Activated T-helper 1 cell treated with anti-CD3 and anti-CD28 coated beads, Interleukin-12 subunit alpha, Interleukin-12 subunit beta, Interleukin-2, Interleukin-4 antibody, amounts not matched to agents 30 ng/mL and 10 ng/mL and 1 ng/mL, durations not matched to agents 14 hours and 24 hours and 36 hours (primary cell): ENCODE results near the gene FKBP10. TPM values are rescaled to one million over a fixed set of nuclear protein-coding genes. Genes with fewer than 3 reads are reported as not detected.
"Not testable (repeated sequence)": the region's sequence is repeated elsewhere in the genome, so short reads cannot be mapped to it uniquely, and the experiment has no call there.

ENCODE experiments used
- DNase-seq: peaks from one replicate; pipeline ENCODE4 v3.0.0; 2021; ENCODE audit warnings: low spot score
- H3K27ac Mint-ChIP-seq: one replicate; pipeline ENCODE4 v1.8.0; 2021; ENCODE audit warnings: mild to moderate bottlenecking, mixed read lengths
- H3K27me3 Mint-ChIP-seq: one replicate; pipeline ENCODE4 v1.8.0; 2022; ENCODE audit warnings: mild to moderate bottlenecking, moderate library complexity, mixed read lengths; ENCODE audit not compliant: insufficient read depth
- H3K36me3 Mint-ChIP-seq: one replicate; pipeline ENCODE4 v1.8.0; 2021; ENCODE audit warnings: low read depth, mixed read lengths
- H3K4me1 Mint-ChIP-seq: one replicate; pipeline ENCODE4 v1.8.0; 2021; ENCODE audit warnings: low read depth, mixed read lengths
- H3K4me3 Mint-ChIP-seq: one replicate; pipeline ENCODE4 v1.8.0; 2021; ENCODE audit warnings: mild to moderate bottlenecking, moderate library complexity, mixed read lengths
- H3K9me3 Mint-ChIP-seq: one replicate; pipeline ENCODE4 v1.8.0; 2021; ENCODE audit warnings: mixed read lengths
- intact Hi-C: fragments of 100-400 bp; cut with micrococcal nuclease; formaldehyde crosslinking; loops from one replicate; pipeline ENCODE4 v1.15.1; 2024
- total RNA-seq: library from RNA; stranded (reverse); gene quantifications from 2 replicates; pipeline ENCODE4 v1.2.3, GENCODE V29; 2022

Gene FKBP10
- total RNA-seq, 1 donor from 2014 or later, result 0.62 TPM

DNA sequence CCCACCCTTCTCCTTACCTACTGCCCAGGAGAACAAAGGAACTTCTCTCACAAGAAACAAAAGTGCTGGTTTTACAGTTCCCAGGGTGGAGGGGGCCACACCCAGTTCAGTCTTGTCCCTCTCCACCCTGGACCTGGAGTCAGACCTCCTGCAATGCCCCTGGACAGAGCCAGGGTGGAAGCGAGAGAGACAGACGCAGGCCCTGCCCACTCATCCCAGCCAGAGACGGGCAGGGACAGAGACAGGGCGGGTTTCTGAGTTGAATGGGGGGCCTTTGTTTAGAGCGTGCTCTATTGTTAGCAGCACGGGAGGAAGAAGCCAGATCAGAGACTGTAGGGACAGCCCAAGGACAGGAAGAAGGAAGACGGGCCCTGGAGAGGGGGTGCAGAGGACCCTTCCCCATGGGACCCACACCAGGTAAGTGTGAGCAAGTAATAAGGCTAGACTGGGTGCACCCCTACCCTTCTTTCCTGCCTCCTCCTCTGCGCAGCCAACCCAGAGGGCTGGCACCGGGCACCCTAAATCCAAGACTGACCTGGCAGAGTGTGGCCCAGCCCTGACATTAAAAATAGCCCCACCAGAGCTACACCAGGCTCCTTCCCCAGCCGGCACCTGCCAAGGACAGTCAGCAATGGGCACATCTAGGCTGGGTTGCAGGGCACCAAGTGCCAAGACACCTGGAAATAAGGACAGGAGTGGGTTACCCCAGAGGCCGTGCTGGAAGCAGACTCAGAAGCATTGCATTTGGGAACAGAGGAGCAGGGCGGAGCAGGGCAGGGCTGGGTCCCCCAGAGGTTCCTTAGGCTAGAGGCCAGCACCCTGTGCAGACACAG lies 37.2 kb upstream of the FKBP10 start:
- Mint-ChIP-seq H3K4me1 (no peaks in the 10 kb centered on the region), H3K4me3 (no peak overlapping the region), H3K9me3 (no peaks in the 10 kb centered on the region), H3K36me3 (no peaks in the 10 kb centered on the region), H3K27me3 (no peaks in the 10 kb centered on the region), H3K27ac (no peak overlapping the region)
- DNase-seq, result no peak
- intact Hi-C loops, result no loop called here

DNA sequence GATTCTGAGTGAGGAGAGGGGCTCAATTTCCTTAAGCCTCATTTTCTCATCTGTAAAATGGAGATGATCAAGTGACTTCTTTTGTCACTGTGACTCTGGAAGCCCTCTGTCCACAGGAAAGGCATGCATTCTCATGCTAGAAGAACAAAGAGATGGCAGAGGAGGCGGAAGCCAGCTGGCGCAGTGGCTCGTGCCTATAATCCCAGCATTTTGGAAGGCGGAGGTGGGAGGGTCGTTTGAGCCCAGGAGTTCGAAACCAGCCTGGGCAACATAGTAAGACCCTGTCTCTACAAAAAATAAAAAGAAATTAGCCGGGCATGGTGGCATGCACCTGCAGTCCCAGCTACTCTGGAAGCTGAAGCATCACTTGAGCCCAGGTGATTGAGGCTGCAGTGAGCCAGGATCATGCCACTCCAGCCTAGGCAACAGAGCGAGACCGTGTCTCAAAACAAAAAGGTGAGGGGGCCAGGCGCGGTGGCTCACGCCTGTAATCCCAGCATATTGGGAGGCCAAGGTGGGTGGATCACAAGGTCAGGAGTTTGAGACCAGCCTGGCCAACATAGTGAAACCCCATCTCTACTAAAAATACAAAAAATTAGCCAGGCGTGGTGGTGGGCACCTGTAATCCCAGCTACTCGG lies 36.4 kb upstream of the FKBP10 start:
- intact Hi-C loops, H3K9me3 Mint-ChIP-seq, H3K27ac Mint-ChIP-seq, H3K4me3 Mint-ChIP-seq, H3K36me3 Mint-ChIP-seq, H3K27me3 Mint-ChIP-seq, DNase-seq, H3K4me1 Mint-ChIP-seq: not testable (repeated sequence)

DNA sequence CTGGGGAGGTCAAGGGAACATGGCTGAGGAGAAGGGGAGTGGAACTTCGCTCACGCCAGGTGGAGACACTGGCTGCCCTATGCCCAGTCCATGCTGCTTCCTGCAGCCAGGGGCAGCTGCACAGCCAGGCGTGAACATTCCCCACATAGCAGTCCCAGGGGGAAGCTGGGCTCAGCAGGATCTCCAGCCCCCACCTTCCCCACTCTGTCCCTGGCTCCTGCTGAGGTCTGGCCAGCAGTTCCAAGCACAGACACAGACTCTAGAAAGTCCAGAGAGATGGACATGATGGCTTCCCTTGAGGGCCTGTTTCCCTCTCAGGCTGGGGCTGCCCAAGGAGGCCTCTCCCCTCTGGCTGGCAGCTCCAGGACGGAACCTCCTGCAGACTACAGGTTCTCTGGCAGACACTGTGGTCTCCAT lies 35.6 kb upstream of the FKBP10 start:
- Mint-ChIP-seq H3K4me1 (no peaks in the 10 kb centered on the region), H3K27me3 (peaks cover 7% of the 10 kb centered on the region), H3K36me3 (no peaks in the 10 kb centered on the region), H3K4me3 (no peak overlapping the region), H3K9me3 (no peaks in the 10 kb centered on the region), H3K27ac (no peak overlapping the region)
- DNase-seq, result no peak
- intact Hi-C loops, result no loop called here

DNA sequence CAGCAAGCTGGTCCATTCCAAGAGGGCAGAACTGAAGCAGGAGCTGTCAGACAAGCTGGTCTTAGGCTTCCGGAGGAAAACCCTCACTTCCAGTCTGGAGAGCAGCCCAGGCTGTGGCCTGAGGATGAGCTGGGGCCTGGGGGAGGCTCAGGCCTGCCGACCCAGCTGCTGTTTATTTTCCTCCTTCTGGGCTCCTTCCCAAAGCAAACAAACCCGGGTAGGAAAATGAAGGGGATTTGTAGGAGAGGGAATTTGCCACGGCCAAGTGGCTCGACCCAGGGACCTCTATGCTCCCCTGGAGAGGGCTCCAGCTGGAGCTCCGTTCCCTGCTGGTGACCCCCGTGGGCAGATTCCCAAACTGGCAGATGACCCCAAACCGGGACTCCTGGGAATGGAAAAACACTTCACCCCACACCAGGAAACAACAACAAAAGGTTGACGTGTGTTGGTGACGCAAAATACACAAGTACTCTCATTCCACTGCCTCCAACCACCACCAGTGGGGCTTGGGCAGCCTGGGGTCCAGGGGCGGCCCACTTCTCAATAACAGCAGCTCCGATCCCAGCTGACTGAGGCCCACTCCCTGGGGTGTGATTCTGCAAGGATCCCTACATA lies 35.1 kb upstream of the FKBP10 start:
- H3K27me3 Mint-ChIP-seq, result peaks cover 7% of the 10 kb centered on the region
- H3K9me3 Mint-ChIP-seq, result no peaks in the 10 kb centered on the region
- H3K27ac Mint-ChIP-seq, result no peak overlapping the region
- DNase-seq, result no peak
- no peak overlapping the region for H3K4me3 Mint-ChIP-seq
- intact Hi-C loops, result no loop called here
- H3K36me3 Mint-ChIP-seq, result no peaks in the 10 kb centered on the region
- H3K4me1 Mint-ChIP-seq, result no peaks in the 10 kb centered on the region

DNA sequence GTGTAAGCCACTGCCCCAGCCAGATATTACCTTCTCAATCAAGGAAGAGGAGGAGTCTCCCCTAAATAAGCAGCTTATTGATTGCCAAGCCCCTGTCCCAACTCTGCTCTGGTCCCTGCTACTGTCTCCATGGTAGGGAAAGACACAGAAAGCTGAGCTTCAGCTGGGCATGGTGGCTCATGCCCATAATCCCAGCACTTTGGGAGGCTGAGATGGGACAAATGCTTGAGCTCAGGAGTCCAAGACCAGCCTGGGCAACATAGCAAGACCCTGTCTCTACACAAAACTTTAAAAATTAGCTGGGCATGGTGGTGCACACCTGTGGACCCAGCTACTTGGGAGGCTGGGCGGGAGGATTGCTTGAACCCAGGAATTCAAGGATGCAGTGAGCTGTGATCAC lies 32.9 kb upstream of the FKBP10 start:
- intact Hi-C loops, result no loop called here
- H3K27ac Mint-ChIP-seq, result no peak overlapping the region
- H3K4me3 Mint-ChIP-seq, result no peak overlapping the region
- no peaks in the 10 kb centered on the region for H3K9me3 Mint-ChIP-seq
- no peak for DNase-seq
- H3K36me3 Mint-ChIP-seq, result no peaks in the 10 kb centered on the region
- H3K27me3 Mint-ChIP-seq, result peaks cover 19% of the 10 kb centered on the region
- H3K4me1 Mint-ChIP-seq, result peaks cover 5% of the 10 kb centered on the region

DNA sequence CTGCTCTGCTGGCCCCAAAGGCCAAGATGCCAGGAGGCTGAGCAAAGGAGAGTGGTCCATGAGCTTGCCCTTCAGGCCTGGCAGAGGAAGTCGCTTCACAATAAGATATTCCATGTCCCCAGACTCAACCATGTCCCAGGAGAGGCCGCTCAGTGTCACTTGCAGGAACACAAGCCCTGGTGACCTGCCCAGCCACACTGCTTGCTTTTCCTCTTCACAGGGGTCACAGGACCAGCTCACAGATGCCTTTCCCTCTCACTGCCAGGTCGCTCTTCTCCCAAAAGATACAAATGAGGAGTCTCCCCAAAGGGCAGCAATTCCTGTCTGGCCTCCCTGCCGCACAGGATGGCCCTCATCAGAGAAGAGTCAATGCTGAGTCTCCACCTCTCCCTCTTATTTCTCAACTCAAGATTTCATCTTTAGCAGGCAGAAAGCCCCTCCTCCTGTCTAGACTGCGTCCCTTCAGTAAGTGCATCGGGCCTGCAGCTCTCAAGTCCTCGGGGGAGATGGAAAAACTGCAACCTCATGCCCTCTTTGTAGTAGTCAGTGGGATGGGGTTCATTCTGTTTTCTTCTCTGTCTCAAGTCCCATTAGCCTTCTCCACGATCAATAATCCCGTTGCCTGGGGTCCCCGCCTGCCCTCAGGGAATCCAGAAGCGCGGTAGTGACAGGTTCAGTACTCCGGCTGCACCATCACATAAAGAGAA lies 31.2 kb upstream of the FKBP10 start:
- intact Hi-C loops, result no loop called here
- Mint-ChIP-seq H3K9me3 (no peaks in the 10 kb centered on the region), H3K36me3 (no peaks in the 10 kb centered on the region), H3K4me3 (no peak overlapping the region), H3K27me3 (peaks cover 22% of the 10 kb centered on the region), H3K4me1 (peaks cover 5% of the 10 kb centered on the region), H3K27ac (no peak overlapping the region)
- no peak for DNase-seq

DNA sequence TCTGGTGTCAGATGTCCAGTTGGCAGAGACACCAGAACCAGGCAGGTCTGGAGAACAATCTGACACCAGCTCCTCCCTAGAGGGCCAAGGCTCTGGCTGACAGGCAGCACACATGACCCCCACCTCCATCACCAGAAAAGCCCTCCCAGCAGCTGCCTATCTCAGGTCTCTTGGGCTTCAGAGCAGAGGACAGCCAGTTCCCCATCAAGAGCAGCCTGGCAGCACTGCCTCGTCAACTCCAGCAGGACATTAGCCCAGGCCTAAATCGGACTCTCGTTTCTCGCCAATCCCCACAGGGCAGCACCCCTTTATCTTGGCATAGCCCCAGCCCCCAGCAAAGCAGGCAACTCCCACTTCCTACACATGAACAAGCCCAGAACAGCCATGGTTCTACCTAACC lies 30.7 kb upstream of the FKBP10 start:
- DNase-seq, result no peak
- peaks cover 5% of the 10 kb centered on the region for H3K4me1 Mint-ChIP-seq
- peaks cover 28% of the 10 kb centered on the region for H3K27me3 Mint-ChIP-seq
- H3K4me3 Mint-ChIP-seq, result no peak overlapping the region
- no peaks in the 10 kb centered on the region for H3K9me3 Mint-ChIP-seq
- intact Hi-C loops, result no loop called here
- no peaks in the 10 kb centered on the region for H3K36me3 Mint-ChIP-seq
- H3K27ac Mint-ChIP-seq, result no peak overlapping the region

DNA sequence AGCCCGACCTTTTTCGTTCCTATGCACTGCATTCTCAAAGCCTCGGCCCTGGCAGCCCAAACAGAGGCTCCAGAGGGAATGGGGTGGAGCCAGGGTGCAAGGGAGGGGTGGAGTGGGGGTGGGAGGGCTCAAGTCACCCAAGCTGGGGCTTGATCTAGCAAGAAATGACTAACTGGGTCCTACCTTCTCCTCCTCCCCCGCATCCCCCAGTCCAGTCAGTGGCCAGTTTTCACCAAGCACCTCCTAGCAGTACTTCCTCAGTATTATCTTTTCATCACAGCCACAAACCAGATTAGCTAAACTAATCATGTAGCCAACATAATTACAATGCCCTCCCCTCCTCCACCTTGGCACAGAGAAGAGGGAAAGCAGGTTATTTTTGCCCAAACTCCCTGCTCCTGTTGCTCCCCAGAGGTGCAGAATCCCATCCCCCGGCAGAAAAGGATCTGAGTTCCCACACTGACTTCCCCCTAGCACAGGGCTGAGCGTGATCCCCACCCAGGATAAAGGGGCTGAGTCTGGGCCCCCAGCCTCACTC lies 28.5 kb upstream of the FKBP10 start:
- H3K4me1 Mint-ChIP-seq, result peaks cover 11% of the 10 kb centered on the region
- H3K9me3 Mint-ChIP-seq, result no peaks in the 10 kb centered on the region
- H3K27ac Mint-ChIP-seq, result no peak overlapping the region
- no peak overlapping the region for H3K4me3 Mint-ChIP-seq
- H3K36me3 Mint-ChIP-seq, result no peaks in the 10 kb centered on the region
- intact Hi-C loops, result no loop called here
- no peak for DNase-seq
- H3K27me3 Mint-ChIP-seq, result peaks cover 46% of the 10 kb centered on the region

DNA sequence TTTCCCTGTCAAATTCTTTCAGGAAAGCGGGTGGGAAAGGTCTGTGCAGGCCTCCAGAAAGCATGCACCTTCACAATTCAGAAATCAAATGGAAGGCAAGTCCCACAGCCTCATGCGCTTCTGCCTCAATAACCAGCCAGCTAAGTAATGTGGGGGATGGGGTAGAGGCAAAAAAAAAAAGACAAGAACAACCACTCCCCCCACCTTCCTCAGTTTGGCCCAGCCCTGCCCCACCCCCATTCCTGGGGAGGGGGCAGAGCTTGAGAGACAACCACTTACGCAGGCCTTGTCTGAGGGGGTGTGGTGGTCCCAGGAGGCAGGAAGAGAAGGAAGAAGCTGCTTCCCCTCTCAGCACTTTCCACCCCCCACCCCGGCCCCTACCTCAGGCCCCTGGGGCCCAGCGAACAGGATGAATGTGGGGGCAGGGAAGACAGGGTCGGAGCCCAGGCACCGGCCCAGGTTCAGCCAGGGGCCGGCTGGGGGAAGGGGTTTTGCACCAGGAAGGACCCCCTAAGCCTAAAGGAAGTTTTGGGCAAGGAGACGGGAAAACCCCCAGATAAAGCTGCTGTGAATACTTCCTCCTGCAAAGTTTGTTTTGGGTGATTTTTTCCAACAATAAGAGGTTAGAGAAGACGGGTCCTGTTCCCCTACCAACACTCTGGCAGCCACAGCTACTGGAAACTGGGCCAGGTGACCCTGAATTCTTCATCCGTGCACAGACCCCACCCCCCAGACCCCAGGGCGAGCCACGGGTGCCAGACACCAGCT lies 27.5 kb upstream of the FKBP10 start:
- peaks cover 11% of the 10 kb centered on the region for H3K4me1 Mint-ChIP-seq
- no peak overlapping the region for H3K27ac Mint-ChIP-seq
- DNase-seq, result no peak
- no peaks in the 10 kb centered on the region for H3K36me3 Mint-ChIP-seq
- no peaks in the 10 kb centered on the region for H3K9me3 Mint-ChIP-seq
- intact Hi-C loops, result no loop called here
- peaks cover 52% of the 10 kb centered on the region for H3K27me3 Mint-ChIP-seq
- peak overlapping the region; percentile 30 for H3K4me3 Mint-ChIP-seq

DNA sequence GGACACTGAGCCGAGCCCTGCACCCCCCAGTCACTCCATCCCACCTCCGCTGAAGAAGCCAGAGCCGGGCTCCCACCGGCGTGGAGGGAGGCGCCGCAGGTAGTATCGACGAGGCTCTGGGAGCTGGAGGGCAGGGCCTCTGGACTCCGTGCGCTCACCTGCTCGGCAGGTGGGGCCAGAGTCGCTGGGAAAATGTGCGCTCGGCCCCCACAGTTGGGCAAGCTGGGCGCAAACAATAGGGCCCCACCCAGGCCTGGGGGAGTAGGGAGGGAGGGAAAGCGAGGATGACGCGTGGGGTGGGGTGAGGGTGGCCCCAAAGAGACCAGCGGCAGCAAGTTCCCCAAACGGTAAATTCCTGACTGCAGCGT lies 27.0 kb upstream of the FKBP10 start:
- Mint-ChIP-seq H3K9me3 (no peaks in the 10 kb centered on the region), H3K36me3 (no peaks in the 10 kb centered on the region), H3K4me1 (peaks cover 11% of the 10 kb centered on the region), H3K4me3 (peak overlapping the region; percentile 30), H3K27ac (no peak overlapping the region), H3K27me3 (peaks cover 52% of the 10 kb centered on the region)
- intact Hi-C loops, result loop anchor here (1.0 to 2.0 kb wide), 3 partner anchors 27 to 79 kb away; partner anchors contain the start of genes FKBP10 and KLHL11
- DNase-seq, result no peak

DNA sequence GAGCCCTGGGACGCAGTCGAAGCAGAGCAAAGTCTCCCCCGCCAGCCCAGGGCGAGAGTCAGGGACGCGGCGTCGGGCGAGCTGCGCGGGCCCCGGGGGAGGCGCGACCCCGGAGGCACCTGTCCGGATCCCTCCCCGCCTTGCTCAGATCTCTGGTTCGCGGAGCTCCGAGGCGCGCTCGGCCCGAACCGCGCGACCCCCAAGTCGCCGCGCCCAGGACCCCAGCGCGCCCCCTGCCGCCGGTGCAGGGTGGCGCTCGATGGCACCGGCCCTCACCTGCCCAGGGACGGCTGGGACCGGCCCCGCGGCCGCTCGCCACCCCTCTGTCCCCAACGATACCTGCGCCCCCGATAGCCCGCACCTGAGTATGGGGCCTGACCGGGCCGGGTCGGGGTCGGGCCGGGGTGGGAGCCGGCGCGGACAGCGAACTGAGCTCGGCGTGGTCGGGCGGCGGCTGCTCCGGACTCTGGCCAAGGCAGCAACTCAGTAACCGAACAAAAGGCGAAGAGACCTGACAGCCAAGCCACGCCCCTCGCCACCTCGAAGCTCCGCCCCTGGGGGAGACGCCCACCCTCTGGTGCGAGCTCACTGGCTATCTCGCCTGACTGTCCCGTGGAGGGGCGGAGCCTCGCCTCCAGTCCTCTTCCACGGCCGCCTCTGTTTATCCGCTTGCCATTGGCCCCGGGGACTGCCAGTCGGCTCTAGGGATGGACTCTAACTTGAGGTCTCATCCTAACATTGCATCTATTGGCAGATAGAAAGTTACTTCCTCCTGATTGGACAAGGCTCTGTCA lies 26.4 kb upstream of the FKBP10 start, which contains the start of gene JUP:
TSS of gene JUP (minus strand) at position 485 of the 794 bp plus-strand sequence. CDS start 14,857 bp downstream, outside the sequence.
- H3K27ac Mint-ChIP-seq, result no peak within 1 kb of the TSS
- peaks cover 11% of the 10 kb centered on the region for H3K4me1 Mint-ChIP-seq
- no peaks in the 10 kb centered on the region for H3K9me3 Mint-ChIP-seq
- intact Hi-C loops, result loop anchor here (1.0 to 2.0 kb wide), 3 partner anchors 26 to 78 kb away; partner anchors contain the start of genes FKBP10 and KLHL11
- H3K4me3 Mint-ChIP-seq, result peak within 1 kb of the TSS; percentile 68
- DNase-seq, result peak; percentile 87
- no peaks in the 10 kb centered on the region for H3K36me3 Mint-ChIP-seq
- H3K27me3 Mint-ChIP-seq, result peaks cover 52% of the 10 kb centered on the region
